NCI-H226 (cell line): ENCODE data around the gene MECR.
"Not testable (repeated sequence)": the region's sequence is repeated elsewhere in the genome, so short reads cannot be mapped to it uniquely, and the experiment has no call there.

Experiments used
- DNase-seq: peaks from one replicate; pipeline ENCODE4 v3.0.0-alpha.2; 2015

MECR gene

DNA sequence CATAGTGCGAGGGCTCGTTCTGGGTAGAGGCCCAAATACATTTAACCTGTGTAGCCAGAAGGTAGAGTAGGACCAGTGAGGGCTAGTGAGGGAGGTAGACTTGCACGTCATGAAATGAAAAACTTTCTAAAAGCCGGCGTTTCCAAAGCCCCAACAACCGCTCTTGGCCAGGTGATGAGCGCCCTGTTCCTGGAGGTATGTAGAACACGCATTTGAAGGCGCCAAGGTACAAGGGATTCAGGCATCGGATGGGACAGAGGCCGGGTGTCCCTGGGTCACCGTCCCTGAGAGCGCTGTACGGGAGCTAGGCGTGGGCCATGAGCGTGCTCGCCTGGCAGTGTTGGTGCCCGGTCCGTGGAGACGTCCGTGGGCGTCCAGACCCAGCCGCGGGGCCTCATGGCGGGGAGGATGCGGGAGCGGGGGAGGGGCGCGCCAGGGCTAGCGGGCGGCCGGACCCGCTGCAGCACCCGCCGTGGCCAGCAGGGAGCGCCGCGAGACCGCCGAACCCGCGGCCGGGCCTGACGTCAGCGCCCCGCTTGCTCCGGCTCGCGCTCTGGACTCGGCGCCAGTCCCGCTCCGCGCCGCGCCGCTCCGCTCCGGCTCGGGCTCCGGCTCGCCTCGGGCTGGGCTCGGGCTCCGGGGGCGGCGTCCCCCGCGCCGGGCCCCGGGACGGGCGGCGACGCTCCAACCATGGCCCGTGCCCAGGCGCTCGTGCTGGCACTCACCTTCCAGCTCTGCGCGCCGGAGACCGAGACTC, 5.4 kb upstream of the MECR start, which contains the start of gene PTPRU:
PTPRU (plus strand) TSS at position 568 of the 757 bp plus-strand sequence; CDS start at position 691, 123 bp downstream.
- peak; percentile 48 for DNase-seq

GRCh38 chr1:29234881-29235280, 4.1 kb upstream of the MECR start:
- DNase-seq, result not testable (repeated sequence)

DNA sequence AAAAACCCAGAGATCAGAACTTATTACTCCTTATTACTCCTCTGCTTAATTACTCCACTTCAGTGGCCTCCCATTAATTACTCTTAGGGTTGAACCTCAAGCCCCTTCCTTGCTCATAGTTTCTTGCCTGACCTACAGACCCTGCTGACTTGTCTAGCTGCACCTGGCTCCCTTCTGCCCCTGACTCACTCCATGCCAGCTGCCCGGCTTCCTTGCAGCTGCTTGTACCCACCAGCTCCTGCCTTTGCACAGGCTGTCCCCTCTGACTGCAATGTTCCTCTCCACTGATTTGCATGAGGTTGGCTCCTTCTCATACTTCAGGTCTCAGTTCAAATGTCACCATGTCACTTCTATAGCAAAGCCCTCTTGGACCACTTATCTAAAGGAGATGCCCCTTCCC, 3.7 kb upstream of the MECR start:
- DNase-seq, result no peak

- no peak for DNase-seq
These were observed 3.0 kb upstream of the MECR start for GRCh38 chr1:29233693-29234092.

DNA sequence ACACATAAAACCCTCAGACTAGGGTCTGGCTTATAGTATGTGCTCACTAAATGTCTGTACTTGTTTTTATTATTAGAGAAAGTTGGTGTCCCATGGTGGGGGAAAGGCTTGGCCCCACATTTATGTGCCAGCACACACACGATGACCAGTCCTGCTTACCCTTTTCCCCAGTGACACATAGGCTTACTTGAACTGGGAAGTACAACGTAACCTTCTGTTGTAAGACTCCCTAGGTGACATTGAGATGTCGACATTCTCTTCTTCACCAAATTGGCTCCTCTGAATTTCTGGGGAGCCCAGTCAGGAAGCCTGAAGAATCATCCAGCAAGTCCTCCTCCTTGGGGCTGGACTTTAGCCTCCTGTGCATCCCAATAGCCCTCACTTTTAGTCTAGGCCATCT, 1.7 kb upstream of the MECR start:
- no peak for DNase-seq

DNA sequence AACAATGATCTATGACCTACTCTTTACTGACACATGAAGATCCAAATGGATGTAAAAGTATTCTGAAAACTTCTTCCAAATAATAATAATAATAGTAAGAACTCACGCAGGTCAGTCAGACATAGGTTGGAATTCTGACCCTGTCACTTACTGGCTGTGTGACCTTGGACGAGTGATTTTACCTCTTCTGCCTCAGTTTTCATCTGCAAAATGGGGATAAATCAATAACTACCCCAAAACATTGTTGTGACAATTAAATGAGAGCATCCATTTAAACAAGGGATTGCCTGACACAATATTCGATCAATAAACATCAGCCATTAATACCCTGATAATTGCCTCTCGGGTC, 556 bp downstream of the MECR start:
- DNase-seq, result no peak

DNA sequence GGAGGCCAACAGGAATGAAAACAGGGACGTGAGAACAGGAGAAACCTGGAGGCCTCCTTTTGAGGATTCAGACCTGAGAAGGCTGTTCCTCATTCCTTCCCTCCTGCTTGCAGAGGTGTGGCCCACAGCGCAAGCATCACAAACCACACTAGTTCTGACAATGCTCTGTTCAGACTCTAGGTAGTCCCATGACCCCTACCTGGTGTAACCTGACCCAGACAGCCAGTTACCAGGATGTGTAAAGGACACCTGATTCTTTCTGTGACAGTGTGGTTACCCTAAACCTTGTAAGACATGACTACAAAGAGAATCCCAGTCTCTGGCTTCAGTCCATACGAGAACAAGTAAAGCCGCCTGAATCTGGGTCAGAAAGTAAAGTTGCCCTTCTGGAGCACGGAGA, 3.2 kb downstream of the MECR start:
- DNase-seq, result no peak

DNA sequence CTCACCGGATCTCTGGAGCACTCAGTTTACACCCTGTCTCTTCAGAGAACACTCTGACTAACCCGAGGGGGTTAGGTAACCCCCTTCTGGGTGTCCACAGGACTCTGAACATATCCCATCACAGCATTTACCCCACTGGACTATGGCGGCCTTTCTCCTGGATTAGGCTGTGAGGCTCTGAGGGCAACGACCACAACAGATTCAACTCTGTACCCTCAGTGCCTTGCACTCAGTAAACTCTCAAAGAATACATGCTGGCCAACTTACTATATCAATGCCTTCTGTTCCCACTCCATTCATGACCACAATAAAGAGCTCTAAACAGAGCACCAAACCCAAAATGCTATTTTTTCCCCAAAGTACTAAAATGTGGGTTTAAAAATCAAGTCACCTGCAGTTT, 5.4 kb downstream of the MECR start:
- no peak for DNase-seq

- DNase-seq, result no peak
These were observed 6.3 kb downstream of the MECR start for GRCh38 chr1:29224356-29224837.

GRCh38 chr1:29223521-29223920, 7.2 kb downstream of the MECR start:
- DNase-seq, result no peak

DNA sequence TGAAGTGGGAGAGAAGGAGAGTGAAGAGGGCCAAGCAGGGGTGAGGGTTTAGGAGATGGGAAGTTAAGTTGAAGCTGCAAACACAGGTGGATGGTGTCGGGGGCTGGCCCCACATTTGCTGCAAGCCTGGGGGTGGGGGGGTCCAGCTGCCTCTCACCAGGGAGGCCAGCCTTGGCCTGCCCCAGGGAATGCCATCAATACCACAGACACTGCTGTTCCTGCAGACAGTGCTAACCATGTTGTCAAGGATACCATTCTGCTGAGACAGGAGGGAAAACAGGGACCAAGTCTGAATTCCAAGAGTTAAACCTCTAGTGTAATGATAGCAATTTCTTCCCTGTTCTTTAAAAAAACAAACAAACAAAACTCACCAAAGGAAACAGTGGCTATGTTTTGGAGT, 8.0 kb downstream of the MECR start:
- DNase-seq, result no peak

GRCh38 chr1:29222260-29222659, 8.5 kb downstream of the MECR start:
- not testable (repeated sequence) for DNase-seq

DNA sequence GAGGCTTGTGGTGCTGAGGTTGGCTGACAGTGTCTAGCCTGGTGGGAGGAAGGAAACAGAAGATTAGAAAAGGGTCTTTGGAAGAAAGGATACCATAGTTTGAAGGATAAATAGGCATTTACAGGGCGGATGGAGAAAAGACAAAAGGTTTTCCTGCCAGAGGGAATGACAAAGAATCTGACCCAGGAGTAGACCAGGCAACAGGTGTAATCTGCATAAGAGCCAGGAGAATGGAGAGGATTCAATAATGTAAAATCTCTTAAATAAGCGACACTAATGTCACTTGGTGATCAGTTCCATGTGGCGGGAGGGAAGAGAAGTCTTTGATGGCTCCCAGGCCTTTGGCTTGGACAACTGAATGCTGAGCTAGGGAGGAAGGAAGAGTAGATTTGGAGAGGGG, 9.4 kb downstream of the MECR start:
- no peak for DNase-seq

DNA sequence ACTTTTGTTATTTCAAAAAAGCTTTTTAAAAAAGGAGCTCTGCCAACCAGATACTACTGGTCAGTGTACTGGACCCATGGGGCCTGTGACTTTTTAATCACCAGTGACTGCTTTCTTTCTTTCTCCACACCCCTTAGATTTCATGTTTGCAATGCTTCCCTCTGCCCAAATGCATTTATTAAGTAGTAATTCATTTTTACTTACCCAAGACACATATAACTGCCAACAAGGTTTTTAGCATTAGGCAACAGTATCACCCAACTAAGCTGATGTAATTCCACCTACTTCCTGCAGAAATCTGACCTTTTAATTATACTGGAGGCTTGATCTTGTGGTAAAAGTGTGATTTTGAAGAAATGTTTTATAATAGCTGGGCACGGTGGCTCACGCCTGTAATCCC, 12.5 kb downstream of the MECR start:
- no peak for DNase-seq

- DNase-seq, result no peak
These were observed 13.1 kb downstream of the MECR start for GRCh38 chr1:29217633-29218032.

DNA sequence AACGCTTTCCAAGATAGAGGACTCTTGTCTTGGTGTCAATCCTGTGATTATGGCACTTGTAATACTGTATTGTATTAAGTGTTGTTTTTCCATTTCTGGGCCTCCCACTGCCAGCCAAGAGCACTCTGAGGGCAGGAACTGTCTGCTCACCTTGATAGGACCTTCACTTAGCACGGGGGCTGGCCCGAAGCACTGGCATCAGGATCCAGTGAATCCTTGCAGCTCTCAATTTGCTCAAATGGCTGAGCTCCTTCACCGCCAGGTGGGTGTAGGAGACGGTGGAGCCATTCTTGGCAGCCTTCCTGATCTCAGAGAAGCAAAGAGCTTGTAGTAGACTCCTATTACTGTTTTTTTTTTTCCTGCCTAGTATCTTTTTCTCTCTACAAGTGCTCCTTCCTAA, 17.7 kb downstream of the MECR start:
- no peak for DNase-seq

GRCh38 chr1:29211086-29212030, 19.4 kb downstream of the MECR start:
- DNase-seq, result no peak

GRCh38 chr1:29210278-29211085, 20.3 kb downstream of the MECR start:
- DNase-seq, result no peak

GRCh38 chr1:29209173-29209572, 21.6 kb downstream of the MECR start:
- DNase-seq, result no peak

GRCh38 chr1:29208442-29208841, 22.3 kb downstream of the MECR start:
- DNase-seq, result peak; percentile 18

GRCh38 chr1:29202584-29203340, 28.0 kb downstream of the MECR start:
- peak; percentile 95 for DNase-seq

- DNase-seq, result no peak
These were observed 28.7 kb downstream of the MECR start for GRCh38 chr1:29202053-29202452.
